Fibroblast of lung (primary cell): ENCODE results near the gene PDE11A. TPM values are rescaled to one million over a fixed set of nuclear protein-coding genes. Genes with fewer than 3 reads are reported as not detected.

Experiments
- DNase-seq, 2 donors: peaks; one replicate each; pipeline versions ENCODE4 v3.0.0 to v3.0.0-alpha.2; 2010; ENCODE audit warnings: low read depth in 2 of 2
- H2AFZ ChIP-seq: 2 replicates; pipeline ENCODE4 v1.5.1; 2012; ENCODE audit warnings: low read length, control low read depth, inconsistent platforms
- H3K27ac ChIP-seq: 2 replicates; pipeline ENCODE4 v1.5.1; 2011; ENCODE audit warnings: low read length, control low read depth; ENCODE audit not compliant: insufficient read depth
- H3K27me3 ChIP-seq: 2 replicates; pipeline ENCODE4 v1.5.1; 2011; ENCODE audit warnings: mild to moderate bottlenecking, low read length; ENCODE audit not compliant: control insufficient read depth, insufficient read depth
- H3K36me3 ChIP-seq: 2 replicates; pipeline ENCODE4 v1.5.1; 2011; ENCODE audit warnings: low read length; ENCODE audit not compliant: control insufficient read depth, insufficient read depth
- H3K4me1 ChIP-seq: 2 replicates; pipeline ENCODE4 v1.5.1; 2011; ENCODE audit warnings: low read length; ENCODE audit not compliant: control insufficient read depth, insufficient read depth; ENCODE audit errors: extremely low read depth
- H3K4me2 ChIP-seq: 2 replicates; pipeline ENCODE4 v1.5.1; 2011; ENCODE audit warnings: low read length, control low read depth; ENCODE audit not compliant: insufficient read depth; ENCODE audit errors: extremely low read depth
- H3K4me3 ChIP-seq, 4 experiments: fragments of 200-600 bp in 1 of 4; sonication (generic) in 1 of 4; replicated peaks in 1 of 4; 2 replicates each; pipeline ENCODE4 v1.5.1; 2011 to 2016; ENCODE audit warnings: low read length in 4 of 4, low read depth in 3 of 4, mild to moderate bottlenecking in 3 of 4, control low read depth in 2 of 4, inconsistent platforms in 1 of 4, mixed read lengths in 1 of 4; ENCODE audit not compliant: insufficient read depth in 1 of 4; ENCODE audit errors: control extremely low read depth in 1 of 4
- H3K79me2 ChIP-seq: 2 replicates; pipeline ENCODE4 v1.5.1; 2012; ENCODE audit warnings: mild to moderate bottlenecking, low read length, inconsistent platforms; ENCODE audit not compliant: control insufficient read depth, insufficient read depth
- H3K9ac ChIP-seq: 2 replicates; pipeline ENCODE4 v1.5.1; 2011; ENCODE audit warnings: mild to moderate bottlenecking, low read length, control low read depth; ENCODE audit not compliant: insufficient read depth
- H3K9me3 ChIP-seq: 2 replicates; pipeline ENCODE4 v1.5.1; 2012; ENCODE audit warnings: low read depth, low read length; ENCODE audit not compliant: control insufficient read depth, insufficient read depth
- H4K20me1 ChIP-seq: 2 replicates; pipeline ENCODE4 v1.5.1; 2011; ENCODE audit warnings: low read length; ENCODE audit not compliant: control insufficient read depth, insufficient read depth; ENCODE audit errors: extremely low read depth
- CTCF ChIP-seq, 2 donors: IDR thresholded peaks in 1 of 2; conservative IDR thresholded peaks in 1 of 2; 1 replicate in 1 of 2; 2 replicates in 1 of 2; pipeline ENCODE4 v1.5.1; 2011 to 2012; ENCODE audit warnings: low read length in 2 of 2, control low read depth in 1 of 2, inconsistent platforms in 1 of 2, low read depth in 1 of 2, mild to moderate bottlenecking in 1 of 2
- EZH2 ChIP-seq: IDR thresholded peaks from 2 replicates; pipeline ENCODE4 v1.5.1; 2012; ENCODE audit warnings: low read length, control low read depth, mild to moderate bottlenecking; ENCODE audit errors: missing control alignments
- polyA plus RNA-seq, 2 donors: library from polyadenylated mRNA; depleted of rRNA in 1 of 2; stranded (reverse) in 1 of 2; unstranded in 1 of 2; fragments of >200 nt; gene quantifications; 2 replicates each; pipeline ENCODE4 v1.2.1, GENCODE V29; 2011 to 2012; ENCODE audit warnings: missing spikeins in 1 of 2
- total RNA-seq: library from RNA; depleted of rRNA; stranded (reverse); fragments of >200 nt; gene quantifications from 2 replicates; pipeline ENCODE4 v1.2.1, GENCODE V29; 2014

Gene PDE11A
- total and polyA plus RNA-seq, 2 donors (not counting 1 experiment from before 2014, with no cell fraction given) = 0.03 to 0.33 TPM

GRCh38 chr2:177857538-177857937, 215.0 kb downstream of the PDE11A start:
- no peak overlapping the region for H3K27ac ChIP-seq
- DNase-seq = no peak
- no peaks in the 10 kb centered on the region for H4K20me1 ChIP-seq
- no peaks in the 10 kb centered on the region for H3K4me1 ChIP-seq
- H3K79me2 ChIP-seq = no peaks in the 10 kb centered on the region
- H3K9me3 ChIP-seq = no peaks in the 10 kb centered on the region
- no peak overlapping the region for H3K4me3 ChIP-seq
- H2AFZ ChIP-seq = no peak overlapping the region
- H3K9ac ChIP-seq = no peak overlapping the region
- H3K4me2 ChIP-seq = no peak overlapping the region
- H3K27me3 ChIP-seq = no peaks in the 10 kb centered on the region
- H3K36me3 ChIP-seq = no peaks in the 10 kb centered on the region
- TF ChIP-seq EZH2 = no peak
- TF ChIP-seq CTCF (conservative IDR thresholded peaks at IDR 0.05 in 1 of 2, IDR thresholded peaks at IDR 0.05 in 1 of 2; ENCODE audit: low read depth in 1 of 2, low read length in 2 of 2) = no peak

- no peaks in the 10 kb centered on the region for H3K9me3 ChIP-seq
- no peaks in the 10 kb centered on the region for H3K36me3 ChIP-seq
- H3K9ac ChIP-seq = no peak overlapping the region
- H3K27me3 ChIP-seq = no peaks in the 10 kb centered on the region
- H2AFZ ChIP-seq = no peak overlapping the region
- no peak overlapping the region for H3K4me2 ChIP-seq
- no peak overlapping the region for H3K4me3 ChIP-seq
- no peaks in the 10 kb centered on the region for H3K4me1 ChIP-seq
- no peak for TF ChIP-seq EZH2
- TF ChIP-seq CTCF (conservative IDR thresholded peaks at IDR 0.05 in 1 of 2, IDR thresholded peaks at IDR 0.05 in 1 of 2; ENCODE audit: low read depth in 1 of 2, low read length in 2 of 2) = no peak
- H4K20me1 ChIP-seq = no peaks in the 10 kb centered on the region
- no peak overlapping the region for H3K27ac ChIP-seq
- no peak for DNase-seq
- no peaks in the 10 kb centered on the region for H3K79me2 ChIP-seq
These were observed 220.2 kb downstream of the PDE11A start for GRCh38 chr2:177852389-177852788.

DNA sequence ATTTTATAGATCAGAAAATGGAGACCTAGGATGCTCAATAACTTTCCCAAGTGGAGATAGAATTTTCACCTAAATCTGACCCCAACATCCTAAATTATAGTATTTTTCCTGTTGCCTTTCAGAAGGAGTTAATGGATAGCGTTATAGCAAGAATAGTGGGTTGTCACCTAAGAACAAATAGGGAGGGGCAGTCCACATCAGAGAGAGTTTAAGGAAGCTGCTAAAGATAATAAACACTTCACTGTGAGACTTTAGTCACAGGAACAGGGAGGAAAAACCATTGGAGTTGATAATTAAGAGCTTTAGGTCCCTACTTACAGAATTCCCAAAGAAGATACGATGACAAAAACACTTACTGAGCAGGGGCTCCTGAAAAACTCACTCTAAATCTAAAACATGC, 229.4 kb downstream of the PDE11A start:
- no peak overlapping the region for H3K27ac ChIP-seq
- no peak overlapping the region for H2AFZ ChIP-seq
- H4K20me1 ChIP-seq = no peaks in the 10 kb centered on the region
- TF ChIP-seq EZH2 = no peak
- no peak for TF ChIP-seq CTCF (conservative IDR thresholded peaks at IDR 0.05 in 1 of 2, IDR thresholded peaks at IDR 0.05 in 1 of 2; ENCODE audit: low read depth in 1 of 2, low read length in 2 of 2)
- no peaks in the 10 kb centered on the region for H3K36me3 ChIP-seq
- no peak overlapping the region for H3K4me3 ChIP-seq
- H3K4me1 ChIP-seq = no peaks in the 10 kb centered on the region
- H3K79me2 ChIP-seq = no peaks in the 10 kb centered on the region
- no peaks in the 10 kb centered on the region for H3K9me3 ChIP-seq
- no peak for DNase-seq
- no peak overlapping the region for H3K9ac ChIP-seq
- H3K27me3 ChIP-seq = no peaks in the 10 kb centered on the region
- no peak overlapping the region for H3K4me2 ChIP-seq
